ENCODE data around the gene BMPER. TPM values are rescaled to one million over a fixed set of nuclear protein-coding genes. Genes with fewer than 3 reads are reported as not detected.

Gene BMPER
- total and polyA plus RNA-seq, 8 donors, result 7.4 to 47.7 (median 39.6) TPM

- H3K27me3 ChIP-seq, result no peaks in the 10 kb centered on the region
- H3K9me3 ChIP-seq, result no peaks in the 10 kb centered on the region
- H3K27ac ChIP-seq, result no peak overlapping the region
- intact Hi-C loops (cut with DNase I), result no loop called here
- ATAC-seq (no peak), DNase-seq (no peak)
- no peak overlapping the region for H3K4me3 ChIP-seq
- TF ChIP-seq CTCF (IDR thresholded peaks at IDR 0.05), result no peak
- H3K36me3 ChIP-seq, result no peaks in the 10 kb centered on the region
- no peaks in the 10 kb centered on the region for H3K4me1 ChIP-seq
Measured at GRCh38 chr7:34138483-34138882, 233.1 kb downstream of the BMPER start.

- no peak for DNase-seq
- no peaks in the 10 kb centered on the region for H3K36me3 ChIP-seq
- H3K27me3 ChIP-seq, result no peaks in the 10 kb centered on the region
- ATAC-seq, result no peak
- H3K4me1 ChIP-seq, result no peaks in the 10 kb centered on the region
- no peaks in the 10 kb centered on the region for H3K9me3 ChIP-seq
- TF ChIP-seq CTCF (IDR thresholded peaks at IDR 0.05), result no peak
- no peak overlapping the region for H3K27ac ChIP-seq
- intact Hi-C loops (cut with DNase I), result no loop called here
- no peak overlapping the region for H3K4me3 ChIP-seq
Measured at GRCh38 chr7:34139086-34139485, 233.7 kb downstream of the BMPER start.

GRCh38 chr7:34140066-34140465, 234.7 kb downstream of the BMPER start:
- no peak for ATAC-seq
- intact Hi-C loops (cut with DNase I), result no loop called here
- H3K27me3 ChIP-seq, result no peaks in the 10 kb centered on the region
- DNase-seq, result no peak
- H3K4me3 ChIP-seq, result no peak overlapping the region
- no peaks in the 10 kb centered on the region for H3K36me3 ChIP-seq
- H3K4me1 ChIP-seq, result no peaks in the 10 kb centered on the region
- no peak overlapping the region for H3K27ac ChIP-seq
- no peak for TF ChIP-seq CTCF (IDR thresholded peaks at IDR 0.05)
- H3K9me3 ChIP-seq, result no peaks in the 10 kb centered on the region

- no peaks in the 10 kb centered on the region for H3K4me1 ChIP-seq
- DNase-seq, result no peak
- intact Hi-C loops (cut with DNase I), result no loop called here
- H3K9me3 ChIP-seq, result no peaks in the 10 kb centered on the region
- TF ChIP-seq CTCF (IDR thresholded peaks at IDR 0.05), result no peak
- no peak overlapping the region for H3K27ac ChIP-seq
- H3K27me3 ChIP-seq, result no peaks in the 10 kb centered on the region
- no peak overlapping the region for H3K4me3 ChIP-seq
- ATAC-seq, result peak; percentile 62
- H3K36me3 ChIP-seq, result no peaks in the 10 kb centered on the region
Measured at GRCh38 chr7:34143402-34143801, 238.1 kb downstream of the BMPER start.

GRCh38 chr7:34145603-34146002, 240.3 kb downstream of the BMPER start:
- H3K4me3 ChIP-seq, result no peak overlapping the region
- ATAC-seq (no peak), DNase-seq (no peak)
- no peak overlapping the region for H3K27ac ChIP-seq
- intact Hi-C loops (cut with DNase I), result no loop called here
- no peak for TF ChIP-seq CTCF (IDR thresholded peaks at IDR 0.05)
- H3K27me3 ChIP-seq, result no peaks in the 10 kb centered on the region
- no peaks in the 10 kb centered on the region for H3K9me3 ChIP-seq
- no peaks in the 10 kb centered on the region for H3K4me1 ChIP-seq
- H3K36me3 ChIP-seq, result no peaks in the 10 kb centered on the region

Measured in left lung (tissue), 10 donors.